Cardiac fibroblast (primary cell): ENCODE measurements around the gene MCIDAS.
A peak's percentile ranks its signal among the peaks of the same experiment; 100 is the strongest.

ENCODE experiments used
- DNase-seq, 2 donors: peaks; one replicate each; pipeline versions ENCODE4 v3.0.0 to v3.0.0-alpha.2; 2010; ENCODE audit warnings: low read depth in 2 of 2
- H3K4me3 ChIP-seq, 2 donors: replicated peaks in 1 of 2; 1 replicate in 1 of 2; 2 replicates in 1 of 2; pipeline ENCODE4 v1.5.1; 2011; ENCODE audit warnings: low read depth in 2 of 2, low read length in 2 of 2, mild to moderate bottlenecking in 2 of 2, moderate library complexity in 1 of 2
- TF ChIP-seq, protein P1 (sequence below): IDR thresholded peaks from one replicate; pipeline ENCODE4 v1.5.1; 2011; ENCODE audit warnings: low read depth, mild to moderate bottlenecking, low read length, inconsistent platforms

Gene MCIDAS

DNA sequence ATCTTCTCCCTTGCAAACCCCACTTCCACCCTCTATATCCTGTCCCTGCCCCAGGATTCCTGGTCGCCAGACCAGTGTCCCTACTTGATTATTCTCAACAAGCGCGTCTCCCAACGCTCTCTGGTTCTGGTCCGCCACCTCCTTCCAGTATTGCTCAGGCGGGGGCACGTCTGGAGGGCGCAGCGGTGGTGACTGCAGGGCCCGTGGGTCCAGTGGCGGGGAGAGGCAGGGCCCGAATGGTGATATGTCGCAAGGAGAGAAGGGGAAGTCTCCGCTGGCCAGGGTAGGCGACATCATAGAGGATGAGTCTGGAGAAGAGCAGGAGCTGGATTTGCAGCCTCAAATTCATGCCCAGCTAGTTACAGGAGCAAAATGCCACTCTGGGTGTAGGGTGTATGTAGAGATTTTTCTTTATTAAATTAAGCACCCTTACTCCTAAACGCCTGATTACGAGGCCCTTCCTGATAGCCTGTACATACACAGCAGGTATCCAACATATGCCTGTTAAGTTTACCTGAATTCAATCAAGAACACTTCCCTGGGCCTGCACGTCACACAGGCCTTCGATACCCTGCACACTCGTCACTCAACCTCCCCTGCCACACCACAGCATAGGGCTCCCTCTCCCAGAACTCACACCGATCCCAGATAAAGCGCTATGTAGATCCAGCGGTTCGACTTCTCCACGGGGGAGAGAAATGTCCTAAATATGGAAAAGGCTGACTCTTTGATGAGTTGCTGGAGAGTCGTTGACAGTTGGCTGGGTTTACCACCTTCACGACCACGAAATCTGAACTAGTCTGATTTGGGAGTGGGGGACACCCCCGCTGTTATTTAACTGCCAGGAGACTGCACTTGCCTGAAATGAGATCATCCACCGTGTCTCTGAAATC is 4.8 kb downstream of the MCIDAS start:
- DNase-seq, result no peak
- TF ChIP-seq, protein P1, sequence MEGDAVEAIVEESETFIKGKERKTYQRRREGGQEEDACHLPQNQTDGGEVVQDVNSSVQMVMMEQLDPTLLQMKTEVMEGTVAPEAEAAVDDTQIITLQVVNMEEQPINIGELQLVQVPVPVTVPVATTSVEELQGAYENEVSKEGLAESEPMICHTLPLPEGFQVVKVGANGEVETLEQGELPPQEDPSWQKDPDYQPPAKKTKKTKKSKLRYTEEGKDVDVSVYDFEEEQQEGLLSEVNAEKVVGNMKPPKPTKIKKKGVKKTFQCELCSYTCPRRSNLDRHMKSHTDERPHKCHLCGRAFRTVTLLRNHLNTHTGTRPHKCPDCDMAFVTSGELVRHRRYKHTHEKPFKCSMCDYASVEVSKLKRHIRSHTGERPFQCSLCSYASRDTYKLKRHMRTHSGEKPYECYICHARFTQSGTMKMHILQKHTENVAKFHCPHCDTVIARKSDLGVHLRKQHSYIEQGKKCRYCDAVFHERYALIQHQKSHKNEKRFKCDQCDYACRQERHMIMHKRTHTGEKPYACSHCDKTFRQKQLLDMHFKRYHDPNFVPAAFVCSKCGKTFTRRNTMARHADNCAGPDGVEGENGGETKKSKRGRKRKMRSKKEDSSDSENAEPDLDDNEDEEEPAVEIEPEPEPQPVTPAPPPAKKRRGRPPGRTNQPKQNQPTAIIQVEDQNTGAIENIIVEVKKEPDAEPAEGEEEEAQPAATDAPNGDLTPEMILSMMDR, result no peak
- no peak overlapping the region for H3K4me3 ChIP-seq

DNA sequence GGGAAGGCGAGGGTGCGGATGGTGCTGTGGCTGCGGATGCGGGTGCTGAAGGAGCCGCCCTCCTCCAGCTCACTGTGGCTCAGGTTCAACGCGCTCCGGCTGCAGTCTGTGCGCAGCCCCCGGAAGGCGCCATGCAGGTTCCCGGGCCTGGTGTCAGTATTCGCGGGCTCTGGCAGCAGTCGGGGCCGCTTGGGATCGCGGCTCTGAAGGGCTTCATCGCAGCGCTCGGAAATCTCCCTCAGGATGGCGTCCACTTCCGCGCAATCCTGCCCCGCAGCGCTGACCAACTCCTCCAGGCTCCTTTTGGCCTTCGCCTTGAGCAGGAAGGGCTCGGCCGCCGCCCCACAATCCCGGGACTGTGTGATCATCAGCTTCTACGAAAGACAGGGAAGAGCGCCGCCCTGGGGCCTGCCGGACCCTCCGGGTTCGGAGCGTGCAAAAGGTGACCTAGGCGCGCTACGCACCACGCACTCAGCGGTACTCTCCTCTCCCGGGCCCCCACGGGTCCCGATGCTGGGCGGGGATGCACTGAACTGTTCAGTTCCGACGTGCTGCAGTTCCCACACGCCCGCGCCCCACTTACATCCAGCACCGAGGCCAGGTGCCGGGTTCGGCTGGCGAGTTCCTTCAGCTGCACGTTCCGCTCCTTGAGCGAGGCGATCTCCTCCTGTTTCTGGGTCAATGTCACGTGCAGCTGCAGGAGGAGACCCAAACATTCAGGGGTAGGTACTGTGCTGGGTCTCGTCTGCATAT is 6.5 kb downstream of the MCIDAS start:
- TF ChIP-seq, protein P1, result no peak
- no peak for DNase-seq
- H3K4me3 ChIP-seq, result peak overlapping the region; percentile 32 to 35

DNA sequence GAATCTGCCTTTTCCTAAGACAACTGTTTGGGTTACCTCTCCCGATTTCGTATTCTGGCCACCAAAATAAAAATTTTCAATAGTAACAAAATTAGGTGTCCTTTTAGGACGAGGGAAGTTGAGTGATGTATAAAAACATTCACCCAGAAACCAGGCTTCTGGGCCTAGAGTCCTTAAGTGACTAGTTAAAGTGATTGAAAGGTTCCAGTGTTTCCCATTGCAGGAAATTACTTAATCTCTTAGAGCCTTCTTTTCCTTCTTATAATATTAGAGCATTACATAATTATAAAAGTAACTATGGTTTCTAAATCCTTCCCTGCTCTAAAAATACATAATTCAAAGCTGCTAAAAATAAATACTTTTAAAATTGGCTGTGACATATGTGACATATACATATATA is 7.3 kb downstream of the MCIDAS start:
- no peak overlapping the region for H3K4me3 ChIP-seq
- no peak for DNase-seq
- TF ChIP-seq, protein P1, result no peak

DNA sequence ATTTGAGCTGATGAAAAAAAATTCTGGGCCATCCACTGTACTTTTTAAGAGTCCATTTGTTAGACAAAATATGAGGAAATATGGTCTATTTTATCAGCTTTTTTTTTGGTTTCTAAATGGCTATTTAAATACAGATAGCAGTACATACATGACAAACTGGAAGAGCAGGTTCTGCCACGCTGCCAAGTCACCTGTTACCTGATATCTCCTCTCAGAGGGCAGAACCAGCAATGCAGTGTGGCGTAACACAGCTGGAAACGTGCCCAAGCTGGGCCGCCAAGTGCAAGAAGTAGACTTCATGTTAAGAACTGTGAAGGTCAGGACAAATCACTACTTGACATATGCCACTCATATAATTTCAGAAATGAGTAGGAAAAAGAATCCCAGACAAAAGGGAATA is 8.1 kb downstream of the MCIDAS start:
- no peak overlapping the region for H3K4me3 ChIP-seq
- no peak for DNase-seq
- TF ChIP-seq, protein P1, result no peak

DNA sequence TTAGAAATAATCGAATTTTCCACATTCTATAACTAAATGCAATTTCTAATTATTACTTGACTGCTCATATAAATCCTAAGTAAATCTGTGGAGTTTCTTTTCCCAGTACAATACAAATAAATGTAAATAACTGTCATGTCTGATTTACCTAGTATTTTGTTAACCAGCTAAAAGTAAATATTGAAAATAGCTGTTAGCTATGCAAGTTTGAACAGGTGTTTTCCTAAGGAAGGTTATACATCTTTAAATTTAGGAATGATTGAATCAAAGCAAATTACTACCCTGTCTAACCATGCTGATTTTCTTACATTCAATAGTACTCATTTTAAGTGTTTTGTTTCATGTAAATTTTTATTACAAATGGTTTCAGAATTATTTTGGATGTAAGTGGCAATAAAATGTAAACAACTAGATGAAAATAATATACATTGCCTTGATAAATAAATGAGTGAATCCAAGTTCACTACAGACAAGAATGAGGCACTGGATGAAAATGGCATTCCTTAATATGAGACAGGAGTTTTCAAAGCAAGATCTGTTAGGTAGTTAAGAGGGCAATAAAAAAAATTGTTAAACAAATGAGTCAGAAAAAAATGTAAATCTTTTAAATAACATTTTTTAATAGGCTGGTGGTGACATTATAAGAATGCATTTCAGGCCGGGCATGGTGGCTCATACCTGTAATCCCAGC is 15.8 kb downstream of the MCIDAS start:
- no peak overlapping the region for H3K4me3 ChIP-seq
- DNase-seq, result no peak
- TF ChIP-seq, protein P1, result no peak

DNA sequence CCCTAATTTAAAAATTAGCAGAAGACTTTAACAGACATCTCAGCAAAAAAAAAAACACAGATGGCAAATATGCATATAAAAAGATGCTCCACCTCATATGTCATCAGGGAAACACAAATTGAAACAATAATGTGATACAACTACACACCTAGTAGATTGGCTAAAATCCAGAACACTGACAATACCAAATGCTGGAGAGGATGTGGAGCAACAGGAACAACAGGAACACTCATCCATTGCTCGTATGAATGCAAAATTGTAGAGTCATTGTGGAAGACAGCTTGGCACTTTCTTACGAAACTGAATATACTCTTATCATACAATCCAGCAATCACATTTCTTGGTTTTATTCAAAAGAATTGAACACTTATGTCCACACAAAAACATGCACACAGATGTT is 22.1 kb downstream of the MCIDAS start:
- TF ChIP-seq, protein P1, result no peak
- H3K4me3 ChIP-seq, result no peak overlapping the region
- peak in 1 of 2 donors; percentile 40 for DNase-seq
